Stimulated activated CD8-positive, alpha-beta memory T cell treated with anti-CD3 and anti-CD28 coated beads, Interleukin-15, amount 100 ng/mL, for 4 hours (primary cell): ENCODE data around the gene DGCR2.
"Not testable (repeated sequence)": the region's sequence is repeated elsewhere in the genome, so short reads cannot be mapped to it uniquely, and the experiment has no call there.

Experiments used
- DNase-seq, 2 donors: peaks; one replicate each; pipeline ENCODE4 v3.0.0-alpha.2; 2020; ENCODE audit warnings: low read depth in 2 of 2

DGCR2 gene

GRCh38 chr22:19084126-19084525, 38.1 kb downstream of the DGCR2 start:
- not testable (repeated sequence) for DNase-seq

GRCh38 chr22:19082793-19083192, 39.4 kb downstream of the DGCR2 start:
- no peak for DNase-seq

GRCh38 chr22:19082101-19082500, 40.1 kb downstream of the DGCR2 start:
- no peak for DNase-seq

GRCh38 chr22:19081351-19081750, 40.9 kb downstream of the DGCR2 start:
- no peak for DNase-seq

DNA sequence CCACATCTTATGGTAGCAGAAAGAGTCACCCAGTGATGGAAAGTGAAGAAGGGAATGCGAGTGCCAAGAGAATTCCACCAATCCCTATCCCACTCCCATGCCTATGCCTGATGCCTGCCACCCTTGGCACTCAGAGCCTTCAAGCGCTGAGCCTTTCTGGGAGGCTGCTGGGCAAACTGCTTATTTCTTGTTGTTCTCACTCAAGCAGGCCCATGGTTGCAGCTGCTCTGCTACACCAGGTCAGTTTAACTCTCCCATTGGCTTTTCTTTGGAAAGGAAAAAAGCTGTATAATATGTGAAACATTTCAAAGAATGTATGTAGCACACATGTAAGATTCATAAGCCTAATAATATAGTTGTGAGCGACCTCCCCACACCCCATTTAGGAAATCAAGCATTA, 41.4 kb downstream of the DGCR2 start:
- no peak for DNase-seq

DNA sequence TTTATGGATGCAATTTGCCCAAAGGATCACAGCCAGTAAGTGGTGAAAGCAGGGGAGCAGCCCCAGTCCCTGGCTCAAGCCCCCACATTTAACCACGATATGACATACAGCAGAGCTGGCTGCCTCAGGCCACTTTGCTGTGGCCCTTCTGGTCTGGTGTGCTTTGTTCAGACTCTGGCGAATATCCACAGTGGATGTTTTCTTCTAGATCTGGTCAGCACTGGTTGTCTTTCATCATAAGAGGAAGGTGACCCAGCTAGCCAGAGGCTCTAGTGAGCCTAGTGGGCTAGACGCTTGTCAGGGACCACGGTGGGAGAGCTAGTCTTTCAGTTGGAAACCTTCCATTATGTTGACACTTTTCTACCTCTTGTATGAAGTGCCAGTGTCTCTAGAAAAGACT, 42.5 kb downstream of the DGCR2 start:
- no peak for DNase-seq

- DNase-seq, result no peak
These were observed 46.8 kb downstream of the DGCR2 start for GRCh38 chr22:19075404-19075803.

DNA sequence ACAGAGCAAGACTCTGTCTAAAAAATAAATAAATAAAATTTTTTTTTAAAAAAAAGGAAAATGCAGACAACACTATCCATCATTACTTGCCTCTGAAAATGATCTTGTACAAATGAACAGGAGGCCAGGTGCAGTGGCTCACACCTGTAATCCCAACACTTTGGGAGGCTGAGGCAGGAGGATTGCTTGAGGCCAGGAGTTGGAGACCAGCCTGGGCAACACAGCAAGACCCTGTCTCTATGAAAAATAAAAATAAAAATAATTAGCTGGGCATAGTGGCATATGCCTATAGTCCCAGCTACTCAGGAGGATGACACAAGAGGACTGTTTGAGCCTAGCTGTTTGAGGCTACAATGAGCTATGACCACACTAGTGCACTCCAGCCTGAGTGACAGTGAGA, 49.4 kb downstream of the DGCR2 start:
- not testable (repeated sequence) for DNase-seq

- DNase-seq, result no peak
These were observed 51.6 kb downstream of the DGCR2 start for GRCh38 chr22:19070397-19071169.

DNA sequence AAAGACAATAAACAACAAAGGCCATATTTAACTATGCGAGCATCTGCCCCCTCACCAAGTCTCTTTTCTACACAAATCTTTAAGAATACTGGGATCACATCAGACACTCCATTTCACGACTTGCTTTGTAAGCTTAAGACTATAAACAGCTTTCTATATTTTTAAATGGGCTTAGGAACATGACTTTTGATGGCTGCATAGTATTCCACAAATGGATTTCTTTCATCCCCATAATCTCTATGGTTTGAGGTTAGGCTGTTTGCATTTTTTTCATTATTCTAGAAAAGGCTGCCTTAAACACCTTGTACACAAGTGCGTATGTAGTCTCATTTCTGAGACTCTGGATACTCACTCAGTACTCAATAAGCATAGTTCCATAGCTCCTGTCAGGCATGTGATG, 52.8 kb downstream of the DGCR2 start:
- no peak for DNase-seq

DNA sequence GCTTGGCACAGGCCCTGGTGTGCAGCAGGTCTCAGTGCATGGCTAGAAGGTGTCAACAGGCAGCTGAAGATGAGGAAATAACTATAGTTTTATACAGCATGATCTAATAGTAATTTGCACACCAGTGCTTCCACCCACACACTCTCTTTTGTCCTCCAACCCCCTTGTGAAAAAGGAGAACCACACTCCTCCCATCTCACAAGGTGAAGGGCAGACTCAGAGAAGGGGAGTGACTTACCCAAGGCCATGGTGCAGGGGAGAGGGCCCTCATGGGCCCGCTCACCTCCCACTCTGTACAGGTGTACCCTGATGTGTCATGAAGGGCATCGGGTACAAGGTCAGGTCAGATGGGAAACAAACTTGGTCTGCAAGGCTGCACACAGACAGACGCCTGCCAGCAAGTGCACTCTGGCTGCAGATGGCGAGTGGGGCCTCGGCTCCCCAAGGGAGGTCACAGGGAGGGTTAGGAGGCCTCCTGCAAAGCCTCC, 53.4 kb downstream of the DGCR2 start:
- DNase-seq, result no peak

DNA sequence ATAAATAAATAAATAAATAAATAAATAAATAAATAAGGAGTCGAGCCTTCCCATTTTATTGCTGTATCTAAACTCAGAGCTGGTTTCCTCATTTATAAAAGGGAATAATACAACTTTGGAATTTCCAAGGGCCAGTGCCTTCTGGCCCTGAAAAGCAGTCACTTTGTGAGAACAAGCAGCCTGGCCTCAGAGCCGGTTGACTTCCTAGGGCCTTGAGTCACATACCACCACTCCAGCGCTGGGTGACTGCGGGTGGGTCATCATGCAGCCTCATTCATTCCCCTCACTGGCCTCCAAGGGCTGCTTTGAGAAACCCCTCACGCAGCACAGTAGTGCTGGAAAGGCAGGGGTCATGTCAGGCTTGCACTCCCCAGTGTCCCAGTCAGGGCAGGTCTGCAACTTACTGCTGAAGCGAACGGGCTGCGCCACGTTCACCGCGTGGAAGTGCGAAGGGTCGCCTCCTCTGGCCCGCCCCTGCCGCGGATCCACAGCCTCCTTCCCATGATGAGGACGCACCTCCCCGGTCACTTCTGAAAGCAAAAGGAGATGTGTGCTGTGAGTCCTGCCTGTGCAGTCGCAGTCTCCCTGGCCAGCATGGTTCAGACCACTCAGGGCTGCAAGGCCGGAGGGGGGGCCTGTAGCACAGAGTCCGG, 54.4 kb downstream of the DGCR2 start:
- DNase-seq, result no peak

DNA sequence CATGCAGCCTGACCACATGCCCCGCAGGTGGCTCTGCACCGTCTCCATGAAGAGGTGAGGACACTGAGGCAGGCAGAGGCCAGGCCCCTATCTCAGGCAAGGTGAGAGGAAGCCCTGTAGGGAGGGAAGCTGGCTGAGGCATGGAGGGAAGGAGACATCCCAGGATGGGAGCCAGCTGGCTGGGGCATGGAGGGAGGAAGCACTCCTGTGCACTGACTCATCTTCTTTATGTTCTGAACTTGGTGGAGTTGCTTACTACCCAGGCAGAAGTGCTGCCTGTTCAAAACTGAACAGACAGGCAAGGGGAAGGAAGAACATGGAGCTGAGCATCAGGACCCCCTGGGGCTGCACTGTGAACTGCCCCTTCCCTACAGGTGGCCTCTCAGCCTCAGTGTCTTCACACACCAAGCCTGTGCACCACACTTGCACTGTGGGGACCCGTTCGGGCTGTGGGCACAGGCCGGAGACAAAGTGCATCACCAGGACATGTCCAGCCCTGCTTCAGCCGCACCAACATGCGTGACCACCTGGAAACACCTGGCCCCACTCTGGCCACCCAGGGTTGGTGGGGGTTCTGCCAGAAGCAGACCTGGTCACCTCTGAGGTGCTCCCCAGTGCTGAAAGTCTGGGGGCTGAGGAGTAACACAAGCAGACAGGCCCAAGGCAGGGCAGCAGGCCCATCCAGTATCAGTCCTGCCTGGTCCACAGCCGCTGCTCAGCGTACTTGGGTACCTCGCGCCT, 55.5 kb downstream of the DGCR2 start:
- no peak for DNase-seq

DNA sequence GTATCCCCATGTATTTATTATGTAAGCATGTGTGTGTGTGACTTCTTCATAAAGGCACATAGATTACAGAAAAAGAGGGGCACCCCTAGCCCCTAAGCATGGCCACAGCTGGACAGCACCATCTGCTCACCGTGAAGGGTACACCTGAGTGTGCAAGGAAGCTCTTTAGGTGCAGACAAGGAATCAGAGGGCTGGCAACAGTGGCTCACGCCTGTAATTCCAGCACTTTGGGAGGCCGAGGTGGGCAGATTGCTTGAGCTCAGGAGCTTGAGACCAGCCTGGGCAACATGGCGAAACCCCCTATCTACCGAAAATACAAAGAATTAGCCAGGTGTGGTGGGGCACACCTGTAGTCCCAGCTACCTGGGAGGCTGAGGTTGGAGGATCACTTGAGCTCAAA, 56.3 kb downstream of the DGCR2 start:
- DNase-seq, result no peak

- DNase-seq, result no peak
These were observed 56.8 kb downstream of the DGCR2 start for GRCh38 chr22:19065298-19065859.

- no peak for DNase-seq
These were observed 57.7 kb downstream of the DGCR2 start for GRCh38 chr22:19064354-19065054.

DNA sequence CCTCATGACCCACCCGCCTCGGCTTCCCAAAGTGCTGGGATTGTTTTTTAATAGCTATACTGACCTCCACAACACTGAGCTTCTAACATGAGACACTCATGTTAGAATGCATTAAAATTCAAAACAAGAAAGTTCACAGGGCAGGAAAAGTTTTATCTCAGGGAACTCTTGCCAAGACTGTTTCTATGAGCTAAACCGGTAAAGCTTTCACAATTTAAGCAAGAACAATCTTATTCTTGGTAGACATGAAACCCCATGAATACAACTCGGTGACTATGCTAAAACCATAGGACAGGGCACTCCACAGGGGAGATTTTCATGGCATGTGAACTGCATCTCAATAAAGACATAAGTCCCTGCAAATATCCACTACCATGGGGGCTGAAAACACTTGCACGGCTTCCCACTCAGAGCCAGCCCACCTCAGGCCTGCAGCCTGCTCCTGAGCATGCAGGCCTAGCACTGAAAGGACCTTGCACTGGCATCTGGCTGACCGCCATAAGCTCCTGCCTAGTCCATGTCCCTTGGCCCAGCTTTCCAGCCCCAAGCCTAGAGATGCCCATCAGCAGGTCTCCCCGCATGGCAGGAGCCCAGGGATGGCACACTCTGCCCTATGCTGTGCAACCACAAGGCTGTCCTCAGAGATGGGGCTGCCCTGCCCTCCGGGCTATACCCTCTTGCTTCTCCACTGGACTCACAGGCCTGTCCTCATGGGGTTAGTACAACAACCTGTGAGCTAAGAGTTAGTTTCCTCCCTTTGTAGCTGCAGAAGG, 58.4 kb downstream of the DGCR2 start:
- DNase-seq, result no peak

- no peak for DNase-seq
These were observed 59.3 kb downstream of the DGCR2 start for GRCh38 chr22:19062943-19063308.

DNA sequence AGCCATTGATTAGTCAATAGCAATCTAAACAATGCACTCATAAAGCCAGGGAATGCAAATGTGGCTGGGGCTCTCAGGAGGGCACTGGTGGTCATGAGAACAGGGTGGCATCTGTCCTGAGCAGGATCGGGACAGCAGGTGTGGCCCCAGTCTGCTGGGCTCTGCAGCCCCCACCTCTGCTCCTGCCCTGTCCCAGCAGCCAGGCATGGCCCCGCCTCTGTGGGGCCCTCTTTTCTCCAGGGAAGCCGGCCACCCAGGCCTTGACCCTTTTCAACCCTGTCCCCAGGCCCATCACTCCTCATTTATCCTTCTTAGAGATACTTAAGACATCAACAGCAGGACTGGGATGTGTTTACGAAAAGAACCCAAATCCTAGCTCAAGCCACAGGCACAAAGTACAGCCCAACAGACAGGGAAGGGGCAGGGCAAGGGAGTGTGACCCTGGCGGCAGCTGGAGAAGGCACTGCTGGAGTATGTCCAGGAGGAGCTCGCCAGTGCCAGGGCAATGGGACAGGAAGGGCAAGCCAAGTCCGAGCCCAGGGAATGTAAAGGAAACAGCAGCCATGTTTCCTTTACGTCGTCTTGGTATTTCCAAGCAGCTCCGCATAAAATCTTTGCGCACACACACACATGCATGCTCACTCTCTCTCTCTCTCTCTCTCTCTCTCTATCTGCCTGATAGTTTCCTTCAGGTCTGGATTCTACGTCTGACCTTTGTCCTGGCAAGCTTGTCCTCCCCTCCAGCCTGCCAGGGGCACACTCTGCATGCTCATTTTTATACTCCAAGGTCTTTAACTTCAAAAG, 59.9 kb downstream of the DGCR2 start:
- DNase-seq, result no peak

GRCh38 chr22:19061471-19062138, 60.6 kb downstream of the DGCR2 start:
- no peak for DNase-seq
